GM12873 (cell line): ENCODE results near the gene DNAH14.

Experiments
- TF ChIP-seq, protein P1 (sequence below): IDR thresholded peaks from 2 replicates; pipeline ENCODE4 v1.5.1; 2012; ENCODE audit warnings: low read depth, mild to moderate bottlenecking, moderate library complexity, low read length, control low read depth; ENCODE audit not compliant: insufficient read depth; ENCODE audit errors: missing control alignments

The DNAH14 gene

DNA sequence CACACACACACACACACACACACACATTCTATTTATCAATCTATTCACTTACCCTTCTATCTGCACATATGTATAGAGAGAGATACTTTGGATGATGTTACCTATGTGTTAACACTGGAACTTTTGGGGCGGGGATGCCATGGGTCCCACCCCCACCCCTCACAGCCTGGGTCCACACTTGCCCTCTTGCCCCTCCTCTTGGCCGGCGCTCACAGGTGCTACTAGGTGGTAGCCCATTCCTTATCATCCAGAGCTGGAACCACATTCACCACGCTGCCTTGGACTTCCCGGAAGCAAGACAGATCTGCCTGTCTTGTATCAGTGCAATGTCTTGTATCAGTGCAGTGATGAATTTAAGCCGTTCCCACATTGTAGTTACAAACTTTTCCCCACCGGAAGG, 413.2 kb downstream of the DNAH14 start:
- TF ChIP-seq, protein P1, sequence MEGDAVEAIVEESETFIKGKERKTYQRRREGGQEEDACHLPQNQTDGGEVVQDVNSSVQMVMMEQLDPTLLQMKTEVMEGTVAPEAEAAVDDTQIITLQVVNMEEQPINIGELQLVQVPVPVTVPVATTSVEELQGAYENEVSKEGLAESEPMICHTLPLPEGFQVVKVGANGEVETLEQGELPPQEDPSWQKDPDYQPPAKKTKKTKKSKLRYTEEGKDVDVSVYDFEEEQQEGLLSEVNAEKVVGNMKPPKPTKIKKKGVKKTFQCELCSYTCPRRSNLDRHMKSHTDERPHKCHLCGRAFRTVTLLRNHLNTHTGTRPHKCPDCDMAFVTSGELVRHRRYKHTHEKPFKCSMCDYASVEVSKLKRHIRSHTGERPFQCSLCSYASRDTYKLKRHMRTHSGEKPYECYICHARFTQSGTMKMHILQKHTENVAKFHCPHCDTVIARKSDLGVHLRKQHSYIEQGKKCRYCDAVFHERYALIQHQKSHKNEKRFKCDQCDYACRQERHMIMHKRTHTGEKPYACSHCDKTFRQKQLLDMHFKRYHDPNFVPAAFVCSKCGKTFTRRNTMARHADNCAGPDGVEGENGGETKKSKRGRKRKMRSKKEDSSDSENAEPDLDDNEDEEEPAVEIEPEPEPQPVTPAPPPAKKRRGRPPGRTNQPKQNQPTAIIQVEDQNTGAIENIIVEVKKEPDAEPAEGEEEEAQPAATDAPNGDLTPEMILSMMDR, result no peak

GRCh38 chr1:225343618-225344017, 414.1 kb downstream of the DNAH14 start:
- TF ChIP-seq, protein P1, result no peak

GRCh38 chr1:225347123-225347683, 417.7 kb downstream of the DNAH14 start:
- TF ChIP-seq, protein P1, result no peak

DNA sequence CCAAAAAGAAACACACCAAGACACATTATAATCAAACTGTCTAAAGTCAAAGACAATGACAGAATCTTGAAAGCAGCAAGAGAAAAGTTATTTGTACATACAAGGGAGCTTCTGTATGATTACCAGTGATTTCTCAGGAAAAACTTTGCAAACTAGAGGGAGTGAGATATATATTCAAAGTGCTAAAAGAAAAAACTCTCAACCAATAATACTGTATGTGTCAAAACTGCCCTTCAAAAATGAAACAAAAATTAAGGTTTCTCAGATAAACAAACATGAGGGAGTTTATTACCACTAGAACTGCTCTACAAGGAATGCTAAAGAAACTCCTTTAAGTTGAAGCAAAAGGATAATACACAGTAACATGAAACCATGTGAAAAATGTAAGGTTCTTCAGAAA, 418.9 kb downstream of the DNAH14 start:
- TF ChIP-seq, protein P1, result no peak

- TF ChIP-seq, protein P1, result no peak
Observed at GRCh38 chr1:225349826-225350225, 420.4 kb downstream of the DNAH14 start.

GRCh38 chr1:225350872-225351271, 421.4 kb downstream of the DNAH14 start:
- TF ChIP-seq, protein P1, result no peak

DNA sequence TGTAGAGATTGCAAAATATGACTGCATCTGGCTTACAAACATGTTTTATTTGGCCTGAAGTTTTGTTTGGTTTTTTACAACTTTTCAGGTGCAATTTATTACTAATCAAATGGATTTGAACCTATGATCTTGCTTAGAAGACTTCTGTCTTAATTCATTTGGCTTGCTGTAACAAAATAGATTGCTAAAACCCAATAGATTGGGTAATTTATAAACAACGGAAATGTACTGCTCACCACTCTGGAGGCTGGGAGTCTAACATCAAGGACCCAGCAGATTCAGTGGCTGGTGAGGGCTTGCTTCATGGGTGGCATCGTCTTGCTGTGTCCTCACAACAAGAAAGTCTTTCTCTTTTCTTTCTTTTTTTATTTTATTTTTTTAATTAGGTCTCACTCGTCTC, 425.4 kb downstream of the DNAH14 start:
- TF ChIP-seq, protein P1, result no peak
